NB4 (cell line): ENCODE data around the gene S100A14.

Experiments
- TF ChIP-seq, protein P1 (sequence below): IDR thresholded peaks from one replicate; pipeline ENCODE4 v1.5.1; 2012; ENCODE audit warnings: low read depth, low read length
- TF ChIP-seq, protein P2 (sequence below): IDR thresholded peaks from 2 replicates; pipeline ENCODE4 v1.6.1; 2011; ENCODE audit warnings: low read depth, low read length

DNA sequence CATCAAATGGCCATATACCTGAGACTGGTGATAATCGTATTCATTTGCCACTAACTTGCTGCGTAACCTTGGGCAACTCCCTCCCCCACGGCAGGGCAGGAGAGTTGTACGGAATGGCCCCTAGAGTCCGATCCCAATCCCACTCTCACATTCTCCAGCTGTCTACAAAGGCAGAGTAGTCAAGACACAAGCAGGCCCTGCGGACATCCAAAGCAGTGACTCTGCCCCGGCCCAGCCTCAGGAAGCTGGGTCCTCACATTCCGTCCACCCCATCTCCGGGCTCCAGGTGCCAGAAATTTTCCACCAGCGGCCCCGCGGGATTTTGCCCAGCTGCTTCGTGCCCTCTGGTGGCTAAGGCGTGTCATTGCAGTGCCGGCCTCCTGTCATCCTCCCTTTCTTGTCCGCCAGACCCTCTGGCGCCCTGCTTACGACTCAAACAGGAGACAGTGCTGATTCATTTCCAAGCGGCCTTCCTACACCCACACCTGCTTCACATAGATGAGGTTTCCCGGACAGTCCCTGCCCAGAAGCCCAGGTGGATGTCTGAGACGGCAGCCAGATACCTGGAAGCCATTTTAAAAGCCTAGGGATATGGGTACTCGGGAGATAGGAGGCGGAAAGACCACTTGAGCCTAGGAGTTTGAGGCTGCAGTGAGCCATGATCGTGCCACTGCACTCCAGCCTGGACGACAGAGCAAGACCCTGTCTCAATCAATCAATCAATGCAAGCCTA lies 47.6 kb downstream of the S100A14 start:
- TF ChIP-seq, protein P1, sequence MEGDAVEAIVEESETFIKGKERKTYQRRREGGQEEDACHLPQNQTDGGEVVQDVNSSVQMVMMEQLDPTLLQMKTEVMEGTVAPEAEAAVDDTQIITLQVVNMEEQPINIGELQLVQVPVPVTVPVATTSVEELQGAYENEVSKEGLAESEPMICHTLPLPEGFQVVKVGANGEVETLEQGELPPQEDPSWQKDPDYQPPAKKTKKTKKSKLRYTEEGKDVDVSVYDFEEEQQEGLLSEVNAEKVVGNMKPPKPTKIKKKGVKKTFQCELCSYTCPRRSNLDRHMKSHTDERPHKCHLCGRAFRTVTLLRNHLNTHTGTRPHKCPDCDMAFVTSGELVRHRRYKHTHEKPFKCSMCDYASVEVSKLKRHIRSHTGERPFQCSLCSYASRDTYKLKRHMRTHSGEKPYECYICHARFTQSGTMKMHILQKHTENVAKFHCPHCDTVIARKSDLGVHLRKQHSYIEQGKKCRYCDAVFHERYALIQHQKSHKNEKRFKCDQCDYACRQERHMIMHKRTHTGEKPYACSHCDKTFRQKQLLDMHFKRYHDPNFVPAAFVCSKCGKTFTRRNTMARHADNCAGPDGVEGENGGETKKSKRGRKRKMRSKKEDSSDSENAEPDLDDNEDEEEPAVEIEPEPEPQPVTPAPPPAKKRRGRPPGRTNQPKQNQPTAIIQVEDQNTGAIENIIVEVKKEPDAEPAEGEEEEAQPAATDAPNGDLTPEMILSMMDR, result peak; percentile 94
- TF ChIP-seq, protein P2, sequence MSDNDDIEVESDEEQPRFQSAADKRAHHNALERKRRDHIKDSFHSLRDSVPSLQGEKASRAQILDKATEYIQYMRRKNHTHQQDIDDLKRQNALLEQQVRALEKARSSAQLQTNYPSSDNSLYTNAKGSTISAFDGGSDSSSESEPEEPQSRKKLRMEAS, result peak; percentile 29; the same call in 1 of the 2 replicates
